GM21360 (cell line): ENCODE results near the gene RPS8.
"Not testable (repeated sequence)": the region's sequence is repeated elsewhere in the genome, so short reads cannot be mapped to it uniquely, and the experiment has no call there.

Experiments used
- ATAC-seq: cut with Tn5 transposase; IDR thresholded peaks from one replicate; pipeline ENCODE4 v1.9.1; 2021; ENCODE audit warnings: mild to moderate bottlenecking, moderate library complexity; ENCODE audit not compliant: unreplicated experiment

RPS8 gene

DNA sequence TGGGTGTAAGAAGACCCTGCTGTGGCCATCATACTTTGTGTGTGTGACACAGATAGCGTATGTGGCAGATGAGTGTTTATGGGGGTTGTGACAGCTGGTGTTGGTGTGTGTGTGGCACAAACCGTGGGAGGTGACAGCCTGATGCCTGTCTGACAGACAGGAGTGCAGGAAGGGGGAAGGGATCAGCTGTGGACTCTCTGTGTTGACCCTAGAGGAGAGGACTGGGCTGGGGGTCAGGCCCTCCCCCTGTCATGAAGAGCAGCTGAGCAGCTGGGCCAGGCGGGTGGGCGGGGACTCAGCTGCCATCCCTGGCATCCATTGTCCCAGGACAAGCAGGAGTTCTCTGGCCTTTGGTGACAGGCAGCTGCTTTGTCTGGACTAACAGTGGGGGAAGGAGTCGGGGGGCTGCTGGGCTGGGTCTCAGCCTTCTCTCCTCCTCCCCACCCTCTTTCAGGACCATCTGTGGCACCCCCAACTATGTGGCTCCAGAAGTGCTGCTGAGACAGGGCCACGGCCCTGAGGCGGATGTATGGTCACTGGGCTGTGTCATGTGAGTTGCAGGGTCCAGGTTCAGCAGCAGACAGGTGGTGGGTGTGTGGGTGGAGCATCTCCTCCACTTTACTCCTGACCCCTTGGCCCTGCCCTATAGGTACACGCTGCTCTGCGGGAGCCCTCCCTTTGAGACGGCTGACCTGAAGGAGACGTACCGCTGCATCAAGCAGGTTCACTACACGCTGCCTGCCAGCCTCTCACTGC is 27.1 kb downstream of the RPS8 start:
- no peak for ATAC-seq

DNA sequence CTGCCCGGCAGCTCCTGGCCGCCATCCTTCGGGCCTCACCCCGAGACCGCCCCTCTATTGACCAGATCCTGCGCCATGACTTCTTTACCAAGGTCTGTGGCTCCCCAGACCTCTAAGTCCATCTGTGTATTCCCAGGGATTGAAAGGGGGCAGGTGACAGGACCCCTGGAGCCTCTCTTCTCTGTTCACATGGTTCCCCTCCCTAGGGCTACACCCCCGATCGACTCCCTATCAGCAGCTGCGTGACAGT is 27.6 kb downstream of the RPS8 start:
- ATAC-seq = no peak

DNA sequence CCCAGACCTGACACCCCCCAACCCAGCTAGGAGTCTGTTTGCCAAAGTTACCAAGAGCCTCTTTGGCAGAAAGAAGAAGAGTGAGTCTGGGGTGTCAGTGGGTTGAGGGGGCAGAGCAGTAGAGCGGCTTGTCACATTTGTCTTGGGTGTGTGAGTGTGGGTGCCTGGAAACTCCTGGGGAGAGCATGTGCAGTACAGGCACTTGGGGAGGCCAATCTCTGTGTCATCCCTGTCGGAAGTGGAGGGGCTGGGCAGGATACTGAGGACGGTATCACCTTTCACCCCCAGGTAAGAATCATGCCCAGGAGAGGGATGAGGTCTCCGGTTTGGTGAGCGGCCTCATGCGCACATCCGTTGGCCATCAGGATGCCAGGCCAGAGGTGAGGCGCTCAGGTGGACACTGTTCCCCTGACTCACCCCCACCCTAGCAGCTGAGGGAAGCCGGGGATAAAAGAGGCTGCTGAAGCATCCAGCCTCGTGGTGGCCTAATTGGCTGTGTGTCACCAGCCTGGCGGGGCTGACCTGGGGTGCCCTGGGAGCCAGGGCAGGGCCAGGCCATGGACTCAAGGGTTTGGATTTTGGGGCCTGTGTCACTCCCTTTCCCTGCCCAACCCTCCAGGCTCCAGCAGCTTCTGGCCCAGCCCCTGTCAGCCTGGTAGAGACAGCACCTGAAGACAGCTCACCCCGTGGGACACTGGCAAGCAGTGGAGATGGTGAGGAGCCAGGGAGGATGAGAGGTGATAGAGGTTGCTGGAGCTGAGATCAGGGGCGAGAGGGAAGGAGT is 28.2 kb downstream of the RPS8 start:
- ATAC-seq = no peak

DNA sequence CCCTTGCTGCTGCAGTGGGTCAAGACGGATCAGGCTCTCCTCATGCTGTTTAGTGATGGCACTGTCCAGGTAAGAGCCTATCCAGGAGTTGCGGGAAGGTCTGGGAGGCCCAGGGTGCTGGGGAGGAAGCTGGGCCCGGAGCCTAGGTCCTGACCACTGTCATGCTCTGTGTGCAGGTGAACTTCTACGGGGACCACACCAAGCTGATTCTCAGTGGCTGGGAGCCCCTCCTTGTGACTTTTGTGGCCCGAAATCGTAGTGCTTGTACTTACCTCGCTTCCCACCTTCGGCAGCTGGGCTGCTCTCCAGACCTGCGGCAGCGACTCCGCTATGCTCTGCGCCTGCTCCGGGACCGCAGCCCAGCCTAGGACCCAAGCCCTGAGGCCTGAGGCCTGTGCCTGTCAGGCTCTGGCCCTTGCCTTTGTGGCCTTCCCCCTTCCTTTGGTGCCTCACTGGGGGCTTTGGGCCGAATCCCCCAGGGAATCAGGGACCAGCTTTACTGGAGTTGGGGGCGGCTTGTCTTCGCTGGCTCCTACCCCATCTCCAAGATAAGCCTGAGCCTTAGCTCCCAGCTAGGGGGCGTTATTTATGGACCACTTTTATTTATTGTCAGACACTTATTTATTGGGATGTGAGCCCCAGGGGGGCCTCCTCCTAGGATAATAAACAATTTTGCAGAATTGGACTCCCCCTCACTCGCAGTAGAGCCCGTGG is 30.1 kb downstream of the RPS8 start:
- ATAC-seq = no peak

DNA sequence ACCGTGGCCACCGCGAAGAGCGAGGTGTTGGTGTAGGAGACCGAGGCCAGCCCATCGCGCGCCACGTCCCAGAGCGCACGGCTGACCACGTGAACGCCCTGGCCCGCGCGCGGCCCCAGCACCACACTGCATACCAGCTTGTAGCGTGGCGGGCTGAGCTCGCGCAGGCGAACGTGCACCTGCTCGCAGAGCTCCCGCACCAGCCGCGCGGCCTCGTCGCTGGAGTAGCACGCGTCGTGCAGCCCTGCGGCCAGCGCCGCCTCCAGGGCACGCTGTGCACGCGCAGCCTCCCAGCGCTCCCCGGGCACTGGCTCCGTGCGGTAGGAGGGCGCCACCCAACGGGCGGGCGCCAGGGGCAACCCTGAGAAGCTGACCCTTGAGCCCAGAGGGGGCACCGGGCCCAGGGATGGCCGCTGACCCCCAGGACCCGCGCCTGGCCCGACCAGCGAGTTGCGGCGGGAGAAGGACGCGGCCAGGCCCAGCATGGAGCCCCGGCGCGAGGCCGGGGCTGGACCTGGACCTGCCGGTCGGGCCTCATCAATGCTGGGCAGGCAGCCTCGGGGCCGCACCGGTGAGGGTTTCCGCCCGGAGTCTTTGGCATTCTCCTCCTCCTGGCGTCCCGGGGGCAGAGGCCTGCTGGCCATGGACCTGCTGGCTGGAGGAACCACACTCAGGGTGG is 30.8 kb downstream of the RPS8 start:
- ATAC-seq = no peak

DNA sequence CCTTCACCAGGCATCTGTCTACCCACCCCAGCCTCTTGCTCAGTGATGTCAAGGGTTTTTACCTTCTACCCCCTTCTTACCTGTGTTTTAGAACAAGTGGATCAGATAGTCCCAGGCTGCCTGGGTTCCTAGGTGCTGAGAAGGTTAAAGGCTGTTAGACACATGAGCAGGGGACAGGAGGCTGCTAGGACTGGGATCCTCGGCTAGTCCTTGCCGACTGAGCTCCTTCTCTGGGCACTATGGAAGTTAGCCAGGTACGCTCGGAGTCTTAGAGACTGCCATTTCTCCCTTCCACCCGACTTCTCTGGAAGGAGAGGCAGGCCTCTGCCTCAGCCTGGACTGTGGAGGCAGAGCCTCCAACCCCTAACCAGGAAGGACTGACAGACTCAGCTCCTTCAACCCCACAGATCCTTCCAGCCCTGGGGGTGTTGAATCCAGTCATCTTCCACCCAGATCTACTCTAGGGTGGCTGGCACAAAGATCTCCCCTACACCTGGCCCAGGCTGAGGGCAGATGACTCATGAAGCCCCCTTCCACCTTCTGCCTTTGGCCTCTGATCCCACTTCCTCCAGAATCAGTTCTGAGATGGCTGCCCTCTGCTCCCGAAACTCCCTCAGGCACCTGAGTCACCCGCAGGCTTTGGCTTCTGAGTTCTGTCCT is 31.5 kb downstream of the RPS8 start, which contains the start of gene DYNLT4:
Gene DYNLT4 (minus strand): TSS at position 648 of the 660 bp plus-strand sequence. CDS start 683 bp downstream, outside the sequence.
- no peak for ATAC-seq

DNA sequence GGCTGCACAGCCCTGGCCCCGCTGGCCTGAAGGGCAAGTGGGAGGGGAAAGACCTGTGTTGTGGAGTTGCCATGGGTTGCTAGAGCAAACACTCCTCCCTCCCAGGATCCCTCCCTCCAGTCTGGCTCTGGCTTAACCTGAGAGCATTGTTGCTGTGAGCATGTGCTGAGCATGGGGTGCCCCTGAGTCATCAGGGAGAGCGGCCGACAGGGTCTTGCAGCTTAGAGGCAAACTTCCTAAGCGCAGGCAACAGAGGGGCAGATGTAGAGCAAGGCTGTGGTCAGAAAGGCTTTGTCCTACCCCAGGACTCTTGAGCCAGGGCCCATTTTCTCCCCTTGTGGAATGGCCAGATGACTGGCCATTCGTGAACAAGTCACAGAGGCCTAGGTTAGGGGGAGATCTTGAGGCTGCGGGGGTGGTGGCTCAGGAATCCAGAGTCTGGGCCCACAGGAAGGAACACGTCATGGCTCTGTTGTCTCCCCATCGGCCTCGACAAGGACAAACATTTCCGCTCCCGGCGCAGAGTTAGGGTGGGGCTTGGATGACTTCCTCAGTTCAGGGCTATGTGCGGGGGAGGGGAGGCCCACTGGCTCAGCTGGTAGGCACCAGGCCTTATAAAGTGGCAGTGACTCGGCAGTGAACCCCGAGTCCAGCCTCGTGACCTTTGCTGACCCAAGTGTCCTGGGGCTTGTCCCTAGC is 32.2 kb downstream of the RPS8 start:
- peak; percentile 31 for ATAC-seq

DNA sequence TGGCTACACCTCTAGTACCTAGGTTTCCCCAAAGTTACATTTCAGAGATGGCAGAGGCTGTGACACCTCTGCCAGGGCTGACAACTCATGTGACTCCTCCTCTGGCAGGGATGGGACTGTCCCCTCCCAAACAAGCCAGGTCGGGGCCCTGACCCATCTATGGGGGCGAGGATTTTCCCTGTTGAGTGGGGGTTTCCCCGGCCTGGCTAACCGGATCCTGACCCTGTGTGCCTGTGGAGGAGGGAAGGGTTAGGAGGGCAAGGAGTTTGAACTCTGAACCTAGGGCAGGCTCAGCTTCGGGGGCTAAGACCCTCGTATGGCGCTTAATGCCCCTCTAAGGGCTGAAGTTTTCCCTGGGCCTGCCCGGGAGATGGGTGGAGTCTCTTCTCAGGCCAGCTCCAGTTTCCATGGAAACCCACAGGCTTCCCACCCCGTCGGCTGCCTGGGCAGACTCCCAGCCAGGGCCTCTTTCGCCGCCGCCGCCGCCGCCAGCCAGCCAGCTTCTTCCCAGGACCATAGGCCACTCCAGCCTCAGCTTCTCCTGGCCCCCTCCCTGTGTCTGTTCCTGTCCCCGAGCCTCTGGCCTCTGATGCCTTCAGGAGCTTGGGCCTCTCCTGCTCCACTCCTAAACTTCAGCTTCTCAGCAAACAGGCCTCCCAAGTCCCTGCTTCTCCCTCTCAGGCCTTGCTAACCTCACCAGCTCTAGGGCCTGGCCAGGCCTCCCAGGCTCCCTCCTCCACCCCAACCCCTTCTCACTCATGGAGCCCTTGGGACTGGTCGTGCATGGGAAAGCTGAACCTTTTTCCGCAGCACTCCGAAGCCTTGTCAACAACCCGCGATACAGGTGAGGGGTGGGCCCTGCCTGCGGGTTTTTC is 33.0 kb downstream of the RPS8 start, which contains the start of gene BTBD19:
Gene BTBD19 (plus strand): TSS at position 461 of the 875 bp plus-strand sequence. CDS start 298 bp downstream, at position 759.
- ATAC-seq = peak; percentile 29

DNA sequence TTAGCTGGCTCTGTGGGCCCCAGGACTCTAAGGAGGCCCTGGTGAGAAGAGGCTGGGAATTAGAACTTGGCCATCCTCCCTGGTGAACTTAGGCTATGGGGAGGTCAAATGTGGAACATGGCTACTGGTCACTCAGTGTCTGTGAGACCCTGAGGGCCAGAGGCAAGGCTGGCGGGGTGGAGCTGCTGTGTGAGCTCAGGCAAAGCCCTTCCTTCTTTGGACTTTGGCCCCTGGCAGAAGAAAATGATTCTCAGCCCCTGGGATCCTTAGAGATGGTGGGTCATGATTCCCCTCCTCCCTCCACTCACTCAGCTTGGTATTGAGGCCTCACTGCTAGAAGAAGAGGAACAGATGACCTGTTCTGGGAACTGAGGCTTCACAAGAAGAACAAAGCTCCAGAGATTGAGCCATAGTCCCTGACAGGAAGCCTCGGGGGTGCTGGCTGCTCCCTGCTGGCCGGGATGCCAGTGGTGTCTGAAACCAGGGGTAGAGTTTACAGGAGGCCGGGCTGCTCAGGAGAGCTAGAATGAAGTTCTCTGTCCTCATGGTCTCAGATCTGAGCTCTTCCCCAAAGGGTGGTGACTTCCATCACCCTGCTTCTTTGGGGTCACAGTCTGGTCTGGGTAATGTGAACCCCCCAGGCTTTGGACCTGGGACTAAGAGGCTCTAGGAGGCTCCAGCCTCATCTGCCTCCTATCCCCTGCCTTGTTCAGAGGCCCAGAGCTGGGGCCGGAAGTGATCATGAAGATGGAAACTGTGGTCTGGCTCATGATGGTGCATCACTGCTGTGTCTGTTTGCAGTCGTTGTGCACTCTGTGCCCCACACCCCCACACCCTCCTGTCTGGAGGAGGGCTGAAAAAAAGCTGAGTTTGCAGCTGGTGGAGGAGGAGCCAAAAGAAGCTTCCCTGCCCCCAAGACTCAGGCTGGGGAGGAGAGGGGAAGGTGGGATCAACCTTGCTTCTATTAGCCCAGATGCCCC is 33.9 kb downstream of the RPS8 start:
- no peak for ATAC-seq

DNA sequence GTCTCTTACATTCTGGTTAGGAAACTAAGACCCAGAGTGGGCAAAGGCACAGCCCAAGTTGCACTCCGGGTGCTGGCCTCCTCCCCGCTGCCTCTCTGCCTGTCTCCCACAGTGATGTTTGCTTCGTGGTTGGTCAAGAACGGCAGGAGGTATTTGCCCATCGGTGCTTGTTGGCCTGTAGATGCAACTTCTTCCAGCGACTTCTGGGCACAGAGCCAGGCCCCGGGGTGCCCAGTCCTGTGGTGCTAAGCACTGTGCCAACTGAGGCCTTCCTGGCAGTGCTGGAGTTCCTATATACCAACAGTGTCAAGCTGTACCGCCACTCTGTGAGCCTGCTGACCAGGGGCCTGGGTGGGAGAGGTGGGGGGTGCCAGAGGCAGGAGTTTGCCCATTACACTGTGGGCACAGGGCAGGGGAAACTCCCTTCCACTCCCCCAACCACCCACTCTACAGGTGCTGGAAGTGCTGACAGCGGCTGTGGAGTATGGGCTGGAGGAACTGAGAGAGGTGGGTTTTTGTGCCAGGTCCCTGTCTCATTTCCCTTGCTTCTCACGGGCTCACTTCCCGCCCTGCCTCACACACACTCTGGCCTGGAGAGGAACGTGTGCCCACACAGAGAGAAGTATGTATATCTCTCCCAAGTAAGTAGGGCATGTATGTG is 34.9 kb downstream of the RPS8 start:
- no peak for ATAC-seq

DNA sequence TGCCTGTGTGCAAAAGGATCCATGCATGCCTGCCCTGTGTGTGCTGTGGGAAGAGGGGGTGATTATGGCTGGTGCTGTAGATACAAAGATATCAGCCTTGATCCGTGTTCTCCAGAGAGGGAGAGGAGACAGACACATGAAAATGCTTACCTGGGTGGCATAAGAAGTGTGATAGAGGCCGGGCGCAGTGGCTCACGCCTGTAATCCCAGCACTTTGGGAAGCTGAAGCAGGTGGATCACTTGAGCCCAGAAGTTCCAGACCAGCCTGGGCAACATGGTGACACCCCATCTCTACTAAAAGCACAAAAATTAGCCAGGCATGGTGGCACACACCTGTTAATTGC is 35.4 kb downstream of the RPS8 start:
- ATAC-seq = not testable (repeated sequence)

DNA sequence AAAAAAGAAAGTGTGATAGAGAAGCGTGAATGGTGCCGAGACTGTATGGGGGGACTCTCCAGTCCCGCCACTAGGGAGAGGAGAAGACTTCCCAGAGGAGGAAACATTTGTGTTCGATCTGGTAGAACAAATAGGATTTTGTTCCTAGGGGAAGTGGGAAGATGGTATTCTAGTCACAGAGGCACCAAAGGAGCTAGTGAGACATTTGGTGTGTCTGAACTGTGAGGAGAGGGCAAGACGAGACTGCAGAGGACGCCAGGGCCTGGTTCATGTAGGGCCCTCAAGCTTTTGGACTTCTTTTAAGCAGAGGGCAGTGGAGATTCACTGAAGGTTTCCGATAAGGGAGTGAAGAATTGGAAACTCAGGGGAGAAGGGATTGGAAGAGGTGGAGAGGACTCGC is 35.9 kb downstream of the RPS8 start:
- ATAC-seq = no peak

DNA sequence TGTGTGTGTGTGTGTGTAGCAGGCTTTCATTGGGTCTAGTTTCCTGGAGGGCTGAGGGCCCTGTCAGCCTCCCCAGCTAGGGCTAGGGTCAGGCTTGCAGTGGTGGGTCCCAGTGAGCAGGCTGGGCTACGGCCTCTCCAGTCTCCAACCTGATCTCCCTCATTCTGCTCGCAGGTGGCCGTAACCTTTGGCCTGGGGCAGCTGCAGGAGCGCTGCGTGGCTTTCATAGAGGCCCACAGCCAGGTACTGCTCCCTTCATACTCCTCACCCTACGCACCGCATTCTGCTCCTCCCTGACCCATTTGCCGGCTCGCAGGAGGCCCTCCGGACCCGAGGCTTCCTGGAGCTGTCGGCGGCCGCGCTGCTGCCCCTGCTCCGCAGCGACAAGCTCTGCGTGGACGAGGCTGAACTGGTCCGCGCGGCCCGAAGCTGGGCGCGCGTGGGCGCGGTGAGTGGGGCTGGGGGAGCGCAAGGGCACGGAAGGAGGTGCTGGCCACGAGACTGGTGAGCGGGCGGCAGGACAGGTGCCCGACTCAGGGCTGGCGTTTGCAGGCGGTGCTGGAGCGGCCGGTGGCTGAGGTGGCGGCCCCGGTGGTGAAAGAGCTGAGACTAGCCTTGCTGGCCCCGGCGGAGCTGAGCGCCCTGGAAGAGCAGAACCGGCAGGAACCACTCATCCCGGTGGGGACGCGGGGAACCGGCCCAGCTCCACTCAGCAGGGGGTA is 37.6 kb downstream of the RPS8 start:
- no peak for ATAC-seq

DNA sequence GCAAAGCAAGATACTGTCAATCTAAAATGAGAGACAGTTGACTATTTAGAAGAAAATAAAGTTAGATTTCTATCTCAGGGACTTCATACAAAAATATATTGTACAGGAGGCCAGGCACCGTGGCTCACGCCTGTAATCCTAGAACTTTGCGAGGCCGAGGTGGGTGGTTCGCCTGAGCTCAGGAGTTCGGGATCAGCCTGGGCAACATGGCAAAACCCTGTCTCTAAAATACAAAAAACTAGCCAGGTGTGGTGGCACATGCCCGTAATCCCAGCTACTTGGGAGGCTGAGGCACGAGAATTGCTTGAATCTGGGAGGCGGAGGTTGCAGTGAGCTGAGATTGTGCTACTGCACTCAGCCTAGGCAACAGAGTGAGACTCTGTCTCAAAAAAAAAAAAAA is 40.6 kb downstream of the RPS8 start:
- not testable (repeated sequence) for ATAC-seq

DNA sequence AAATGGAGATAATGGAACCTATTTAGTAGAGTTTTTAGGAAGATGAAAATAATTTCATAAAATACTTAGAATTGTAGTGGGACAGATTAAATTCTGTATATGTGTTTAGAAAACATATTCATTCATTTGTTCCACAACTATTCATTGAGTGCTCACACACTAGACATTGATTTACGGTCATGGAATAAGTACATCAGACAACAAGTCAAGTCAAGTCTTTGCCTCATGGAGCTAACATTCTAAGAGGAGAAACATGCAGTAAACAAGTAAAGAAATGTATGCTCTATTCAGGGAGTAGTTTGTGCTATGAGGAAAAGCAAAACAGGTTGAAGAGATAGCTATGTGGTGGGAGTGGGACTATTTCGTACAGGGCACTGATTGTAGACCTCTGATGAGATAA is 42.0 kb downstream of the RPS8 start:
- ATAC-seq = no peak

DNA sequence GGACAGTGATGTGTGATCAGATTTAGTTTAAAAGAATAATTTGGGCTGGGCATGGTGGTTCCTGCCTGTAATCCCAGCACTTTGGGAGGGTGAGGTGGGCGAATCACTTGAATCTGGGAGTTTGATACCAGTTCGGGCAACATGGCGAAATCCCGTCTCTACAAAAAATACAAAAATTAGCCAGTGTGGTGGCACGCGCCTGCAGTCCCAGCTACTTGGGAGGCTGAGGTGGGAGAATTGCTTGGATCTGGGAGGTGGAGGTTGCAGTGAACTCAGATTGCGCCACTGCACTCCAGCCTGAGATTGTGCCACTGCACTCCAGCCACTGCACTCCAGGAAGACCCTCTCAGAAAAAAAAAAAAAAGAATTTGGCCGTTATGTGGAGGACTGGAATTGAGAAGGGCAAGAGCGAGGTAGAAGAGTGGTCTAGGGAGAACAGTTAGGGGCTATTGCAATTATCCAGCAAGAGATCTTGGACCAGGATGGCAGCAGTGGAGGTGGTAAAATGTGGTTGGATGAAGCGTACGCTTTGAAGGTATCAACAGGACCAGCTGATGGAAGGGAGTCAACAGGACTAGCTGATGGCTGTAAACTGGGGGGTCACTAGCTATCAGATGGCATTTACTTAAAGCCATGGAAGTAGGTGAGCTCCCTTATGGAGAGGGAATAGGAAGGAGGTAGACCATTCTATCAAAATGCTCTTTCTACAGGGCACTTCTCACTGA is 42.6 kb downstream of the RPS8 start:
- ATAC-seq = no peak
